Breast epithelium (tissue), 4 donors: ENCODE measurements around the gene USHBP1. TPM values are rescaled to one million over a fixed set of nuclear protein-coding genes. Genes with fewer than 3 reads are reported as not detected.

Experiments used
- DNase-seq, 2 donors: peaks; one replicate each; pipeline ENCODE4 v3.0.0-alpha.2; 2019; ENCODE audit warnings: low spot score in 2 of 2
- H3K27ac ChIP-seq, 2 donors: fragments of 200-600 bp; sonication (generic) in 1 of 2; one replicate each; pipeline ENCODE4 v1.5.1; 2016 to 2019; ENCODE audit warnings: mild to moderate bottlenecking in 1 of 2
- H3K27me3 ChIP-seq, 2 donors: fragments of 200-600 bp; sonication (generic) in 1 of 2; one replicate each; pipeline versions ENCODE4 v1.5.1 to v1.6.0; 2017 to 2019; ENCODE audit warnings: control low read depth in 1 of 2, mild to moderate bottlenecking in 1 of 2
- H3K36me3 ChIP-seq: fragments of 200-600 bp; one replicate; pipeline ENCODE4 v1.5.1; 2019
- H3K4me1 ChIP-seq, 2 donors: fragments of 200-600 bp; sonication (generic); one replicate each; pipeline ENCODE4 v1.5.1; 2016 to 2019; ENCODE audit warnings: control low read depth in 1 of 2
- H3K4me3 ChIP-seq, 3 donors: fragments of 200-600 bp; sonication (generic); 1 replicate in 2 of 3; 2 replicates in 1 of 3; pipeline ENCODE4 v1.5.1; 2016 to 2019; ENCODE audit warnings: mild to moderate bottlenecking in 3 of 3, moderate library complexity in 2 of 3
- H3K9me3 ChIP-seq, 2 donors: fragments of 200-600 bp; sonication (generic) in 1 of 2; one replicate each; pipeline ENCODE4 v1.5.1; 2016 to 2019; ENCODE audit warnings: control low read depth in 1 of 2
- POLR2A ChIP-seq: fragments of 450-650 bp; IDR thresholded peaks from one replicate; pipeline ENCODE4 v1.6.1; 2016; ENCODE audit warnings: antibody characterized with exemption, mild to moderate bottlenecking, moderate library complexity
- POLR2AphosphoS5 ChIP-seq, 3 donors: sonication (generic); formaldehyde crosslinking; IDR thresholded peaks; one replicate each; pipeline ENCODE4 v1.6.1; 2017; ENCODE audit warnings: antibody characterized with exemption in 3 of 3
- intact Hi-C: fragments of 100-400 bp; cut with DNase I; formaldehyde crosslinking; loops from one replicate; pipeline ENCODE4 v1.15.1; 2023; ENCODE audit warnings: low total_unique reads
- total RNA-seq, 3 donors: library from RNA; depleted of rRNA; stranded (reverse); fragments of >200 nt; gene quantifications; one replicate each; pipeline ENCODE4 v1.1.0, GENCODE V29; 2016
- TF ChIP-seq, protein P1 (sequence below), 3 donors: fragments of 450-650 bp; IDR thresholded peaks; one replicate each; pipeline ENCODE4 v1.5.1; 2016 to 2017; ENCODE audit warnings: antibody characterized with exemption in 3 of 3, mild to moderate bottlenecking in 3 of 3, moderate library complexity in 3 of 3

Gene USHBP1
- total RNA-seq, 3 donors from 2014 or later = 5.8 to 8.8 (median 7.0) TPM

DNA sequence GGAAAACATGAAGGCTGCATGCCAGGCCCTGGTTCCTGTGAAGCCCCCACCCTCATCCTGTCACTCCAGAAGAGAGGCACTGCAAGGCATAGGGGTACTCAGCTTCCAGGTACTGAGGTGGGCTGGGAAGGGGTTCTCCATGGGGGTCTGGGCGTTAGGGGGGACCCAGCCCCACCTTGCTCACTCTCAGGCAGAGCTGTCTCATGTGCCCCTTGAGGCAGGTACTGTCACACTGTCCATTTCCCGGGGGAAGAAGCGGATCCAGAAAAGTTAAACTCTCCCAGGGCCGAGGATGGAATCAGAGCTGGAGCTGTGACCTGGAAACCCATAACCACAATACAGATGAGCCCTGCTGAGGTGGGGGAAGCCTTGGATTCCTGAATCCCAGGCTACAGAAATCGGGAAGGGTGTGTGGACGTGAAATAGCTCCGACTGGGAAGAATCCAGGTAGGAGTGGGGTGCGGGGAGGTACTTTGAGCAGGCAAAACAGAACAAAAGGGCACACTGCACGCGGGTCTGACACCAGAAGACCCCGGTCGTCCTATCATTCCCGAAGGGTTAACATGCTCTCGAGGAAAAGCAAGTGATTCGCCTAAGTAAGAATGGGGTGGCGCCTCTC lies 49.9 kb downstream of the USHBP1 start:
- no peaks in the 10 kb centered on the region for H3K9me3 ChIP-seq
- DNase-seq = no peak
- peak overlapping the region; percentile 92 to 99 for H3K27ac ChIP-seq
- no peak for TF ChIP-seq POLR2A
- H3K36me3 ChIP-seq = no peaks in the 10 kb centered on the region
- peak overlapping the region; percentile 56 to 86 (median 64) for H3K4me3 ChIP-seq
- no peaks in the 10 kb centered on the region for H3K27me3 ChIP-seq
- peaks cover 0 to 4% of the 10 kb centered on the region in 2 donors for H3K4me1 ChIP-seq
- intact Hi-C loops = loop anchor here (1.0 kb wide), 1 partner anchor 34 kb away; no protein-coding TSS in a partner anchor

DNA sequence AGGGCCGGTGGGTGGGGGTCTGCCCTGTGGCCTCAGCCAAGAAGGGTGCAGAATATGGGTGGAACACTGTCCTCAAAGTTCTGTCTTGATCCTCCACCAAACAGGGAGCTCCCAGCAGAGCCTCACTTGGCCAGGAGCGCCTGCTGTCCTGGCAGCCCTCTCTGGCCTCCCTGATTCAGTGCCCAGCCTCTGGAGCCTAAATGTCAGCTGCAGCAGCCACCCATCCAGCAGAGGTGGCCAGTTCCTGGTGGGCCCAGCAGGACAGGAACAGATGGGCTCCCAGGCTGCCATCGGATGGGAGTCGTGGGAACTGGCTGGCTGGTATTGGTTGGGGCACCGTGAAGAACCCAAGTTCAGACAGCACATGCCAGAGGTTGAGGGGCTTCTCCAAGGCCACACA lies 51.2 kb downstream of the USHBP1 start:
- DNase-seq = no peak
- intact Hi-C loops = no loop called here
- H3K4me3 ChIP-seq = no peak overlapping the region
- H3K27me3 ChIP-seq = no peaks in the 10 kb centered on the region
- peaks cover 0 to 4% of the 10 kb centered on the region in 2 donors for H3K4me1 ChIP-seq
- no peak for TF ChIP-seq POLR2A
- TF ChIP-seq POLR2AphosphoS5 (IDR thresholded peaks at IDR 0.05) = no peak
- TF ChIP-seq, protein P1, sequence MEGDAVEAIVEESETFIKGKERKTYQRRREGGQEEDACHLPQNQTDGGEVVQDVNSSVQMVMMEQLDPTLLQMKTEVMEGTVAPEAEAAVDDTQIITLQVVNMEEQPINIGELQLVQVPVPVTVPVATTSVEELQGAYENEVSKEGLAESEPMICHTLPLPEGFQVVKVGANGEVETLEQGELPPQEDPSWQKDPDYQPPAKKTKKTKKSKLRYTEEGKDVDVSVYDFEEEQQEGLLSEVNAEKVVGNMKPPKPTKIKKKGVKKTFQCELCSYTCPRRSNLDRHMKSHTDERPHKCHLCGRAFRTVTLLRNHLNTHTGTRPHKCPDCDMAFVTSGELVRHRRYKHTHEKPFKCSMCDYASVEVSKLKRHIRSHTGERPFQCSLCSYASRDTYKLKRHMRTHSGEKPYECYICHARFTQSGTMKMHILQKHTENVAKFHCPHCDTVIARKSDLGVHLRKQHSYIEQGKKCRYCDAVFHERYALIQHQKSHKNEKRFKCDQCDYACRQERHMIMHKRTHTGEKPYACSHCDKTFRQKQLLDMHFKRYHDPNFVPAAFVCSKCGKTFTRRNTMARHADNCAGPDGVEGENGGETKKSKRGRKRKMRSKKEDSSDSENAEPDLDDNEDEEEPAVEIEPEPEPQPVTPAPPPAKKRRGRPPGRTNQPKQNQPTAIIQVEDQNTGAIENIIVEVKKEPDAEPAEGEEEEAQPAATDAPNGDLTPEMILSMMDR (IDR thresholded peaks at IDR 0.05) = no peak
- no peaks in the 10 kb centered on the region for H3K36me3 ChIP-seq
- no peak overlapping the region for H3K27ac ChIP-seq
- no peaks in the 10 kb centered on the region for H3K9me3 ChIP-seq

DNA sequence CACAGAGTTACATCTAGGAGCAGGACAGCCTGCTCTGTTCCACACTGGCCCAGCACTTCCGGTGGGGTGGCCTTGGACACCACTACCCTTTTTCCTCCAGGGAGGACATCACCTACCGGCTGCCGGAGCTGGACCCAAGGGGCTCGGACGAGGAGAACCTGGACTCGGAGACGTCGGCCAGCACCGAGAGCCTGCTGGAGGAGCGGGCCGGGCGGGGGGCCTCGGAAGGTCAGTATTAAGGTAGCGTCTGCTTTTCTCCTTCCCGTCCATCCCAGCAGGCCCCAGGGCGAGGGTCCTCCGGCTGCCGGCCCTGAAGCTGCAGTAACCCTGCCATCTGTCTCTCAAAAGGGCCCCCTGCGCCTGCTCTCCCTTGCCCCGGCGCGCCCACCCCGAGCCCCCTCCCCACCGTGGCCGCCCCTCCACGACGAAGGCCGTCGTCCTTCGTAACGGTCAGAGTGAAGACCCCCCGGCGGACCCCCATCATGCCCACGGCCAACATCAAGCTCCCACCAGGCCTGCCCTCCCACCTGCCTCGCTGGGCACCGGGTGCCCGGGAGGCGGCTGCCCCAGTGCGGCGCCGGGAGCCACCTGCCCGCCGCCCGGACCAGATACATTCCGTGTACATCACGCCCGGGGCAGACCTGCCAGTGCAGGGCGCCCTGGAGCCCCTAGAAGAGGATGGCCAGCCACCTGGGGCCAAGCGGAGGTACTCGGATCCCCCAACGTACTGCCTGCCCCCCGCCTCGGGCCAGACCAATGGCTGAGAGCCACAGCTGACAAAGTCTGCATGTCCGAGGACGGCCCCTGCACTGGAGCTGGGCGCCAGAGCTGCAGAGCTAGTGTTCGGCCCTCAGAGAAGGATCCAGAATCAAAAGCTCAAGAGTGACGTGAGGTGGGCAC lies 52.7 kb downstream of the USHBP1 start:
- intact Hi-C loops = no loop called here
- no peak overlapping the region for H3K4me3 ChIP-seq
- H3K4me1 ChIP-seq = peaks cover 0 to 4% of the 10 kb centered on the region in 2 donors
- H3K27me3 ChIP-seq = no peaks in the 10 kb centered on the region
- no peaks in the 10 kb centered on the region for H3K36me3 ChIP-seq
- no peak for DNase-seq
- no peak overlapping the region for H3K27ac ChIP-seq
- TF ChIP-seq POLR2AphosphoS5 (IDR thresholded peaks at IDR 0.05) (no peak), POLR2A (no peak)
- TF ChIP-seq, protein P1 (IDR thresholded peaks at IDR 0.05) = no peak
- no peaks in the 10 kb centered on the region for H3K9me3 ChIP-seq

GRCh38 chr19:17210296-17210695 lies 54.2 kb downstream of the USHBP1 start:
- Histone ChIP-seq H3K4me1 (peaks cover 0 to 4% of the 10 kb centered on the region in 2 donors), H3K4me3 (no peak overlapping the region), H3K9me3 (no peaks in the 10 kb centered on the region), H3K36me3 (no peaks in the 10 kb centered on the region), H3K27me3 (no peaks in the 10 kb centered on the region), H3K27ac (no peak overlapping the region)
- intact Hi-C loops = no loop called here
- TF ChIP-seq, protein P1 (IDR thresholded peaks at IDR 0.05) = no peak
- no peak for TF ChIP-seq POLR2AphosphoS5 (IDR thresholded peaks at IDR 0.05)
- no peak for TF ChIP-seq POLR2A
- no peak for DNase-seq

DNA sequence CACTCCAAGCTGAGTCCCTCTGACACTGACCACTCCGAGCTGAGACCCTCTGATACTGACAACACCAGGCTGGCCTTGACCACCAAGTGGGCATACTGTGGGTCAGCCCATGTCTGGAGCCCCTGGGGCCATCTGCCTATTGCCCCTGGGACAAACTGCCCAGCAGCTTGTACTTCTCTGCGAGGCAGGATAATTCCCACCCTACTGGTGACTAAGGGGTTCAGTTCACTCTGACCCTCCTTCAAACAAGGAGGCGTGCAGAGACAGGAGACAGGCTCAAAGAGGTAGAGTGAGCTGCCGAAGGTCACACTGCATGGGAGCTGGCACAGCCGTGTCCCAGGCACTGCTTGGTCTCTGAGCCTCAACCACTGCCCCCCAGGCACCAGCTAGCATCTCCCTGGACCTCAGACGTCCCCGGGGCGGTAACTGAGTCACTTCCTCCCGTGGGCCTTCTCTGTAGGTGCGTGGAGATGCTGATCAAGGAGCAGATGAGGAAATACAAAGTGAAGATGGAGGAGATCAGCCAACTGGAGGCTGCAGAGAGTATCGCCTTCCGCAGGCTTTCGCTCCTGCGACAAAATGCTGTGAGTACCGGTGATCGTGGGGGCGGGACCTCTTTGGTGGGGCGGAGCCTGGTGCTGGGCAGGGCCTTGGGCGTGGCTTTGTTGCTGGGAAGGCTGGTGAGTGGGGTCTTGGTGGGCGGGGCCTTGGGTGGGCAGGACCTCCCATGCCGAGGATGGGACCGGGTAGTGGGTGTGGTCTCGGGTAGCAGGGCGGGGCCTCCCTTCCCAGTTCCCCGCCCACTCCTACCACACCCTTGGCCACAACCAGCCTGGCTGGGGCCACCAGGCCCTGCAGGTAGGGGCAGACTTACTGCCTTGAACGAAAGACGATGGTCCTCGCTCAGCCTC lies 55.2 kb downstream of the USHBP1 start:
- H3K27ac ChIP-seq = no peak overlapping the region
- H3K4me3 ChIP-seq = no peak overlapping the region
- H3K36me3 ChIP-seq = no peaks in the 10 kb centered on the region
- no peaks in the 10 kb centered on the region for H3K27me3 ChIP-seq
- H3K4me1 ChIP-seq = no peaks in the 10 kb centered on the region
- intact Hi-C loops = no loop called here
- DNase-seq = no peak
- H3K9me3 ChIP-seq = no peaks in the 10 kb centered on the region
- TF ChIP-seq, protein P1 (IDR thresholded peaks at IDR 0.05) = no peak
- TF ChIP-seq POLR2AphosphoS5 (IDR thresholded peaks at IDR 0.05) (no peak), POLR2A (no peak)
